Ishikawa (cell line): ENCODE results near the gene GRM1.

Experiments
- CEBPB ChIP-seq: IDR thresholded peaks from 2 replicates; pipeline ENCODE4 v1.6.1; 2012
- CREB1 ChIP-seq: IDR thresholded peaks from 2 replicates; pipeline ENCODE4 v1.6.1; 2012; ENCODE audit warnings: low read depth
- EGR1 ChIP-seq: IDR thresholded peaks from 2 replicates; pipeline ENCODE4 v1.6.1; 2012
- EP300 ChIP-seq: IDR thresholded peaks from 2 replicates; pipeline ENCODE4 v1.6.1; 2012; ENCODE audit warnings: borderline replicate concordance
- FOXM1 ChIP-seq: IDR thresholded peaks from 2 replicates; pipeline ENCODE4 v1.6.1; 2012; ENCODE audit warnings: low read depth, borderline replicate concordance
- NFIC ChIP-seq: IDR thresholded peaks from 2 replicates; pipeline ENCODE4 v1.6.1; 2012
- RAD21 ChIP-seq: IDR thresholded peaks from 2 replicates; pipeline ENCODE4 v1.6.1; 2012; ENCODE audit warnings: low read depth
- TAF1 ChIP-seq: IDR thresholded peaks from 2 replicates; pipeline ENCODE4 v1.6.1; 2012; ENCODE audit warnings: low read depth, mild to moderate bottlenecking
- TCF12 ChIP-seq: IDR thresholded peaks from 2 replicates; pipeline ENCODE4 v1.6.1; 2012; ENCODE audit warnings: low read depth
- TEAD4 ChIP-seq: IDR thresholded peaks from 2 replicates; pipeline ENCODE4 v1.6.1; 2012
- YY1 ChIP-seq: IDR thresholded peaks from 2 replicates; pipeline ENCODE4 v1.6.1; 2012; ENCODE audit warnings: low read depth
- ZBTB7A ChIP-seq: IDR thresholded peaks from 2 replicates; pipeline ENCODE4 v1.6.1; 2012; ENCODE audit warnings: low read depth
- TF ChIP-seq, protein P1 (sequence below): IDR thresholded peaks from 2 replicates; pipeline ENCODE4 v1.6.1; 2012; ENCODE audit warnings: low read depth, mild to moderate bottlenecking
- TF ChIP-seq, protein P2 (sequence below): IDR thresholded peaks from 2 replicates; pipeline ENCODE4 v1.6.1; 2012
- TF ChIP-seq, protein P3 (sequence below): IDR thresholded peaks from 2 replicates; pipeline ENCODE4 v1.6.1; 2012

Gene GRM1

DNA sequence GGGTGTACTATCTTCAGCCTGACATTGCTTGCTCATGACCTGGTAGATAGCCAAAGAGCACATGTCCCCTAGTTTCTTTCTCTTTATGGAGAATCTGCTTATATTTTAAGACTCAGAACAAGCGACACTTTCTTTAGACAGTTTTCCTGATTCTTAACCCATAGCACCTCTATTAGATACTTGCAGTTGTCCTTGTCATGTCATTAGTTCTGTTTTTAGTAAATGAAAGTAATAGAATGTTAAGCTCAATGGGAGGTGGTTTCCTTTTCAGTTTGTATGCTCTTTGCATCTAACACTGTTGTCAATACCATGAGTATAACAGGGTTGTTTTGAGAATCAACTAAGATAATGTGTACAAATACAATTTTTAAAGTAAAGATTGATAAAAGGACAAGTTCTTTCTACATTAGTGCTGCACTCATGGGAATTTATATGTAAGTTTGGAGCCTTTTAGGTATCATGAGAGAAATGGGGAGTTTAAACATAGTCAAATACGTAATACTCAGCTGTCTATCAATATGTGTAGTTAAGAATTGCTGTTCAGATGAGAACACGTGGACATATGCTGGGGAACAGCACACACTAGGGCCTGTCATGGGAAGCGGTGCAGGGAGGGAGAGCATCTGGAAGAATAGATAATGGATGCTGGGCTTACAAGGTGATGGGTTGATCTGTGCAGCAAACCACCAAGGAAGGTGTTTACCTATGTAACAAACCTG is 124.3 kb downstream of the GRM1 start:
- TF ChIP-seq YY1 (no peak), EGR1 (no peak), NFIC (no peak), TEAD4 (no peak), RAD21 (no peak), CREB1 (no peak)
- TF ChIP-seq, protein P1, sequence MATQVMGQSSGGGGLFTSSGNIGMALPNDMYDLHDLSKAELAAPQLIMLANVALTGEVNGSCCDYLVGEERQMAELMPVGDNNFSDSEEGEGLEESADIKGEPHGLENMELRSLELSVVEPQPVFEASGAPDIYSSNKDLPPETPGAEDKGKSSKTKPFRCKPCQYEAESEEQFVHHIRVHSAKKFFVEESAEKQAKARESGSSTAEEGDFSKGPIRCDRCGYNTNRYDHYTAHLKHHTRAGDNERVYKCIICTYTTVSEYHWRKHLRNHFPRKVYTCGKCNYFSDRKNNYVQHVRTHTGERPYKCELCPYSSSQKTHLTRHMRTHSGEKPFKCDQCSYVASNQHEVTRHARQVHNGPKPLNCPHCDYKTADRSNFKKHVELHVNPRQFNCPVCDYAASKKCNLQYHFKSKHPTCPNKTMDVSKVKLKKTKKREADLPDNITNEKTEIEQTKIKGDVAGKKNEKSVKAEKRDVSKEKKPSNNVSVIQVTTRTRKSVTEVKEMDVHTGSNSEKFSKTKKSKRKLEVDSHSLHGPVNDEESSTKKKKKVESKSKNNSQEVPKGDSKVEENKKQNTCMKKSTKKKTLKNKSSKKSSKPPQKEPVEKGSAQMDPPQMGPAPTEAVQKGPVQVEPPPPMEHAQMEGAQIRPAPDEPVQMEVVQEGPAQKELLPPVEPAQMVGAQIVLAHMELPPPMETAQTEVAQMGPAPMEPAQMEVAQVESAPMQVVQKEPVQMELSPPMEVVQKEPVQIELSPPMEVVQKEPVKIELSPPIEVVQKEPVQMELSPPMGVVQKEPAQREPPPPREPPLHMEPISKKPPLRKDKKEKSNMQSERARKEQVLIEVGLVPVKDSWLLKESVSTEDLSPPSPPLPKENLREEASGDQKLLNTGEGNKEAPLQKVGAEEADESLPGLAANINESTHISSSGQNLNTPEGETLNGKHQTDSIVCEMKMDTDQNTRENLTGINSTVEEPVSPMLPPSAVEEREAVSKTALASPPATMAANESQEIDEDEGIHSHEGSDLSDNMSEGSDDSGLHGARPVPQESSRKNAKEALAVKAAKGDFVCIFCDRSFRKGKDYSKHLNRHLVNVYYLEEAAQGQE = no peak
- TF ChIP-seq, protein P2, sequence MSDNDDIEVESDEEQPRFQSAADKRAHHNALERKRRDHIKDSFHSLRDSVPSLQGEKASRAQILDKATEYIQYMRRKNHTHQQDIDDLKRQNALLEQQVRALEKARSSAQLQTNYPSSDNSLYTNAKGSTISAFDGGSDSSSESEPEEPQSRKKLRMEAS = no peak

DNA sequence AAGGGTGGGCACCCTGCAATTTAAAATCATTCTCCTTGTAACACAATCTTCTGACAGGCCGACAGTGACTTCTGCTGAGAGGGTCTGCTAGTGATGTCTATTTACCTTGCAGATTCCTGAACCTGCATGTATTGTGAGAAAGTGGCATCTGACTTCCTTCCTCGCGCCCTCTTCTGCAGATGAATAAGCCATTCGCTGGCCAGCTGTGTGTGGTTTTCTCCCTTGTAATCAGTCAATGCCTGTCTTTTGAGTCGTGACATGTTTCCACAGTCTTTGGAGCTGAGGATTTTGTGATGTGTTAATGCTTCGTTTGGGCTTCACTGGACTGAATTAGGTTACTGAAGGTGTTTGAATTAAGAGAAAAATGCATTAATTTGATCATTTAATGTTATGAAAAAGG is 125.3 kb downstream of the GRM1 start:
- TF ChIP-seq, protein P2 = no peak
- TF ChIP-seq TAF1 (no peak), RAD21 (no peak), TCF12 (no peak), CREB1 (no peak), EGR1 (no peak), YY1 (no peak), FOXM1 (no peak), CEBPB (no peak), TEAD4 (no peak), NFIC (no peak), ZBTB7A (no peak), EP300 (no peak)
- TF ChIP-seq, protein P1 = no peak
- TF ChIP-seq, protein P3, sequence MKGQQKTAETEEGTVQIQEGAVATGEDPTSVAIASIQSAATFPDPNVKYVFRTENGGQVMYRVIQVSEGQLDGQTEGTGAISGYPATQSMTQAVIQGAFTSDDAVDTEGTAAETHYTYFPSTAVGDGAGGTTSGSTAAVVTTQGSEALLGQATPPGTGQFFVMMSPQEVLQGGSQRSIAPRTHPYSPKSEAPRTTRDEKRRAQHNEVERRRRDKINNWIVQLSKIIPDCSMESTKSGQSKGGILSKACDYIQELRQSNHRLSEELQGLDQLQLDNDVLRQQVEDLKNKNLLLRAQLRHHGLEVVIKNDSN = no peak

DNA sequence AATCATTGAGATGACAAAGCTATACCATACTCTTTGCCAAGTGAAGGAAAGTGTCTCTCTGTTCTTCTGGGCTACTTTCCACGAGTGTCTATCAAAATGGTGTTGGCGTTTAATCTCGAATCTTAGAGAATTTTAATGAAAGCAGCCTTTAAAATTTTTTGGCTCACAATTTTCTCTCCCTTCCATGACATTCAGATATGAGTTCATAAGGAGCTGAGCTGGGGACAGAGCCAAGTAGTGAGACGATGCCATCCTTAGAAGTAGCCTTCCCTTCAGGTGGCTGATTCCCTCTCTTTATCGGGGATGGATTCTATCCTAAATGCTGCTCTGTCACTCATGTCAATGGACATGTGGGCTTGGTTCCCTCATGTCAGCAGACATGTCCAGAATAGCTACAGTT is 132.8 kb downstream of the GRM1 start:
- TF ChIP-seq TEAD4 (no peak), TAF1 (no peak), CEBPB (no peak), EGR1 (no peak), EP300 (no peak), TCF12 (no peak), CREB1 (no peak), ZBTB7A (no peak), FOXM1 (no peak), NFIC (no peak), YY1 (no peak), RAD21 (no peak)
- TF ChIP-seq, protein P3 = no peak
- TF ChIP-seq, protein P2 = no peak
- TF ChIP-seq, protein P1 = no peak

DNA sequence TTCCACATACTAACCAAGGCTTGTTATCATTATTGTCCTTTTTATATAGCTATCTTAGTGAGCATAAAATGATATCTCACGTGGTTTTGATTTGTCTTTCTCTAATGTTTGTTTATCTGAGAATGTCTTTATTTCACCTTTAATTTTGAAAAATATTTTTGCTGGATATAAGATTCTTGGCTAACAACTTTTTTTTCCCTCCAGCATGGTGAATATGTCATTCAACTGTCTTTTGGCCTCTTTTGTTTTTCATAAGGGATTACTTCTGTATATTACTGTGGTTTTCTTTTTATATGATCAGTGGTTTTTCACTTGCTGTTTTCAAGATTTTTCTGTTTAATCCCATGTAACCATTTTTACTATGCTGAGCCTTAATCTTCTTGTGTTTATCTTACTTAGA is 141.0 kb downstream of the GRM1 start:
- TF ChIP-seq TCF12 = no peak
- TF ChIP-seq, protein P1 = no peak
- no peak for TF ChIP-seq CREB1
- TF ChIP-seq TEAD4 = no peak
- TF ChIP-seq NFIC = no peak
